H9 (cell line): ENCODE results near the gene FHL1. TPM values are rescaled to one million over a fixed set of nuclear protein-coding genes. Genes with fewer than 3 reads are reported as not detected.

Source experiments
- DNase-seq: peaks from one replicate; pipeline ENCODE4 v3.0.0-alpha.2; 2017
- H2AFZ ChIP-seq: one replicate; pipeline ENCODE4 v1.6.1; 2013; ENCODE audit warnings: mild to moderate bottlenecking, low read length, control low read depth, moderate library complexity
- H2AK5ac ChIP-seq: 2 replicates; pipeline ENCODE4 v1.6.1; 2013; ENCODE audit warnings: low read length, control low read depth, mixed read lengths; ENCODE audit not compliant: insufficient read length
- H2BK120ac ChIP-seq: one replicate; pipeline ENCODE4 v1.6.1; 2013; ENCODE audit warnings: low read depth, mild to moderate bottlenecking, low read length, control low read depth, inconsistent platforms; ENCODE audit not compliant: poor library complexity, severe bottlenecking
- H2BK12ac ChIP-seq: 2 replicates; pipeline ENCODE4 v1.6.1; 2013; ENCODE audit warnings: low read length, control low read depth, mixed read lengths, low read depth; ENCODE audit not compliant: insufficient read length
- H2BK15ac ChIP-seq: 2 replicates; pipeline ENCODE4 v1.6.1; 2013; ENCODE audit warnings: low read depth, low read length, control low read depth
- H2BK20ac ChIP-seq: one replicate; pipeline ENCODE4 v1.6.1; 2013; ENCODE audit warnings: low read depth, mild to moderate bottlenecking, low read length, control low read depth, inconsistent platforms; ENCODE audit not compliant: poor library complexity, severe bottlenecking
- H2BK5ac ChIP-seq: 2 replicates; pipeline ENCODE4 v1.6.1; 2013; ENCODE audit warnings: low read length, control low read depth, mixed read lengths; ENCODE audit not compliant: insufficient read length
- H3K14ac ChIP-seq: 2 replicates; pipeline ENCODE4 v1.6.1; 2013; ENCODE audit warnings: low read length, control low read depth; ENCODE audit not compliant: insufficient read depth
- H3K18ac ChIP-seq: 2 replicates; pipeline ENCODE4 v1.6.1; 2013; ENCODE audit warnings: low read depth, mild to moderate bottlenecking, mixed read lengths, low read length, control low read depth; ENCODE audit not compliant: insufficient read length
- H3K23ac ChIP-seq: 2 replicates; pipeline ENCODE4 v1.6.1; 2013; ENCODE audit warnings: low read length, control low read depth, mixed read lengths, low read depth; ENCODE audit not compliant: insufficient read length
- H3K23me2 ChIP-seq: 2 replicates; pipeline ENCODE4 v1.6.1; 2013; ENCODE audit warnings: low read depth, mild to moderate bottlenecking, mixed read lengths, low read length, control low read depth; ENCODE audit not compliant: insufficient read length, poor library complexity, severe bottlenecking
- H3K27ac ChIP-seq: 2 replicates; pipeline ENCODE4 v1.5.1; 2013; ENCODE audit warnings: low read length, control low read depth, mixed read lengths, low read depth; ENCODE audit not compliant: insufficient read length
- H3K27me3 ChIP-seq: 2 replicates; pipeline ENCODE4 v1.6.1; 2013; ENCODE audit warnings: low read length, control low read depth, inconsistent platforms; ENCODE audit not compliant: insufficient read depth
- H3K4ac ChIP-seq: 2 replicates; pipeline ENCODE4 v1.6.1; 2013; ENCODE audit warnings: low read depth, mild to moderate bottlenecking, control low read depth, inconsistent platforms, low read length, moderate library complexity
- H3K4me1 ChIP-seq: 2 replicates; pipeline ENCODE4 v1.6.1; 2013; ENCODE audit warnings: low read length, control low read depth, inconsistent platforms; ENCODE audit not compliant: insufficient read depth
- H3K4me2 ChIP-seq: 2 replicates; pipeline ENCODE4 v1.6.1; 2013; ENCODE audit warnings: low read length, control low read depth, mixed read lengths; ENCODE audit not compliant: insufficient read length, insufficient read depth
- H3K56ac ChIP-seq: 2 replicates; pipeline ENCODE4 v1.6.1; 2013; ENCODE audit warnings: low read depth, mild to moderate bottlenecking, mixed read lengths, low read length, control low read depth; ENCODE audit not compliant: insufficient read length
- H3K79me1 ChIP-seq: 2 replicates; pipeline ENCODE4 v1.6.1; 2013; ENCODE audit warnings: low read depth, mild to moderate bottlenecking, moderate library complexity, low read length, control low read depth, inconsistent platforms; ENCODE audit not compliant: insufficient read depth, poor library complexity, severe bottlenecking
- H3K79me2 ChIP-seq: 2 replicates; pipeline ENCODE4 v1.6.1; 2013; ENCODE audit warnings: low read length, control low read depth, inconsistent platforms; ENCODE audit not compliant: insufficient read depth
- H3K9ac ChIP-seq: 2 replicates; pipeline ENCODE4 v1.6.1; 2013; ENCODE audit warnings: low read length, control low read depth, mixed read lengths; ENCODE audit not compliant: insufficient read length; ENCODE audit errors: extremely low read depth
- H3K9me3 ChIP-seq: one replicate; pipeline ENCODE4 v1.6.1; 2013; ENCODE audit warnings: low read depth, low read length, inconsistent platforms; ENCODE audit not compliant: control insufficient read depth
- H3T11ph ChIP-seq: one replicate; pipeline ENCODE4 v1.6.1; 2013; ENCODE audit warnings: mild to moderate bottlenecking, low read length, control low read depth, inconsistent platforms
- H4K20me1 ChIP-seq: one replicate; pipeline ENCODE4 v1.6.1; 2013; ENCODE audit not compliant: control insufficient read depth, insufficient read length, insufficient read depth
- H4K5ac ChIP-seq: 2 replicates; pipeline ENCODE4 v1.6.1; 2013; ENCODE audit warnings: low read depth, mild to moderate bottlenecking, mixed read lengths, low read length, control low read depth; ENCODE audit not compliant: insufficient read length
- H4K8ac ChIP-seq: replicated peaks from 2 replicates; pipeline ENCODE4 v1.6.1; 2013; ENCODE audit warnings: low read length, control low read depth, mixed read lengths, low read depth; ENCODE audit not compliant: insufficient read length
- H4K91ac ChIP-seq: 2 replicates; pipeline ENCODE4 v1.6.1; 2013; ENCODE audit warnings: low read depth, mild to moderate bottlenecking, moderate library complexity, mixed read lengths, low read length, control low read depth; ENCODE audit not compliant: insufficient read length
- H3K27ac Mint-ChIP-seq, 3 experiments: 2 replicates in 2 of 3; 3 replicates in 1 of 3; pipeline ENCODE4 v1.8.0; 2020 to 2021; ENCODE audit warnings: mixed read lengths in 3 of 3, mild to moderate bottlenecking in 1 of 3, moderate library complexity in 1 of 3
- H3K27me3 Mint-ChIP-seq: 2 replicates; pipeline ENCODE4 v1.8.0; 2021; ENCODE audit warnings: low read depth, mild to moderate bottlenecking, moderate library complexity, mixed read lengths
- H3K36me3 Mint-ChIP-seq, 3 experiments: 2 replicates in 2 of 3; 3 replicates in 1 of 3; pipeline ENCODE4 v1.8.0; 2020 to 2021; ENCODE audit warnings: low read depth in 3 of 3, mixed read lengths in 3 of 3; ENCODE audit not compliant: insufficient read depth in 1 of 3
- H3K4me1 Mint-ChIP-seq, 2 experiments: 2 replicates each; pipeline ENCODE4 v1.8.0; 2020; ENCODE audit warnings: mixed read lengths in 2 of 2
- H3K4me3 Mint-ChIP-seq, 2 experiments: 2 replicates in 1 of 2; 3 replicates in 1 of 2; pipeline ENCODE4 v1.8.0; 2020 to 2021; ENCODE audit warnings: mild to moderate bottlenecking in 2 of 2, mixed read lengths in 2 of 2, moderate library complexity in 1 of 2
- H3K9me3 Mint-ChIP-seq, 2 experiments: 2 replicates in 1 of 2; 3 replicates in 1 of 2; pipeline ENCODE4 v1.8.0; 2020; ENCODE audit warnings: mild to moderate bottlenecking in 2 of 2, mixed read lengths in 2 of 2, moderate library complexity in 1 of 2
- WGBS: extraction: QIAGEN DNeasy Blood & Tissue Kit; methylation state at CpG from one replicate; pipeline ENCODE4 v1.1.7; 2013; ENCODE audit warnings: missing lambda C conversion rate, low lambda C conversion rate, mixed read lengths; ENCODE audit not compliant: insufficient read length; ENCODE audit errors: extremely low coverage; 5-methylcytosine and 5-hydroxymethylcytosine counted together
- total RNA-seq: library from RNA; stranded (reverse); gene quantifications from 2 replicates; pipeline ENCODE4 v1.2.1, GENCODE V29; 2021
- TF ChIP-seq, protein P1 (sequence below): fragments of 200-600 bp; sonication (generic); conservative IDR thresholded peaks from 3 replicates; pipeline ENCODE4 v1.8.0; 2021; ENCODE audit warnings: antibody characterized with exemption, mild to moderate bottlenecking

The FHL1 gene
- total RNA-seq, 1 experiment from 2014 or later, result 20.0 TPM

DNA sequence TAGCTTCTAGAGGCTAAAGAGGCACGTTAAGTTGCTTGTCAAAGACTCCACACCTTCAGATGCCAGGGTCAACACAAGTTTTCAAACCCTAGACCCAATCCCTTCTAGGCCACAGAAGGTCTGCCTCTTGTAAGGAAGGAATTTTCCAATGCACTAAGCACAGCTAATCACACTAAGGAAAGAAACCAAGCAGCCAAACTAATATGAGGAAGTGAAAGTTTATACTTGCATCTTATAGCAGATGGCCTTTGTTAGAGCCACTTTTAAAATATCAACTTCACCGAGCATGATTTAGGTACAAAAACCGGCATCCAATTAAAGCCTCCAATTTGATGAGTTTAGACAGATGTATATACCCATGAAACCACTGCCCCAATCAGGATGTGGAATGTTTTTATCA lies 9.9 kb downstream of the FHL1 start:
- Mint-ChIP-seq H3K4me3 (no peak overlapping the region), H3K27me3 (no peaks in the 10 kb centered on the region; the same call in 1 of the 2 replicates), H3K9me3 (peaks cover 46 to 53% of the 10 kb centered on the region in 2 experiments), H3K4me1 (peaks cover 0 to 14% of the 10 kb centered on the region in 2 experiments; a peak in 2 of 4 replicates), H3K27ac (no peak overlapping the region), H3K36me3 (peaks cover 0 to 5% (median 2%) of the 10 kb centered on the region in 3 experiments; a peak in 4 of 7 replicates)
- Histone ChIP-seq H3K18ac (no peak overlapping the region), H3K23ac (no peak overlapping the region), H4K8ac (no peak overlapping the region), H3K4ac (no peak overlapping the region), H4K5ac (no peak overlapping the region), H3K9ac (no peak overlapping the region), H4K91ac (no peak overlapping the region), H2AK5ac (no peak overlapping the region), H2BK120ac (no peak overlapping the region), H2BK5ac (no peak overlapping the region), H3K56ac (no peak overlapping the region), H3K4me2 (no peak overlapping the region), H2BK15ac (no peak overlapping the region), H2AFZ (no peak overlapping the region), H3T11ph (no peak overlapping the region), H2BK12ac (no peak overlapping the region), H3K79me2 (no peaks in the 10 kb centered on the region), H3K14ac (no peak overlapping the region), H2BK20ac (no peak overlapping the region), H3K27me3 (no peaks in the 10 kb centered on the region), H3K4me1 (no peaks in the 10 kb centered on the region), H4K20me1 (no peaks in the 10 kb centered on the region), H3K79me1 (no peaks in the 10 kb centered on the region), H3K27ac (no peak overlapping the region), H3K9me3 (peaks cover 15% of the 10 kb centered on the region), H3K23me2 (no peaks in the 10 kb centered on the region)
- DNase-seq, result no peak
- no CpG with 5 or more reads among the region's 3 CpGs for WGBS
- TF ChIP-seq, protein P1, sequence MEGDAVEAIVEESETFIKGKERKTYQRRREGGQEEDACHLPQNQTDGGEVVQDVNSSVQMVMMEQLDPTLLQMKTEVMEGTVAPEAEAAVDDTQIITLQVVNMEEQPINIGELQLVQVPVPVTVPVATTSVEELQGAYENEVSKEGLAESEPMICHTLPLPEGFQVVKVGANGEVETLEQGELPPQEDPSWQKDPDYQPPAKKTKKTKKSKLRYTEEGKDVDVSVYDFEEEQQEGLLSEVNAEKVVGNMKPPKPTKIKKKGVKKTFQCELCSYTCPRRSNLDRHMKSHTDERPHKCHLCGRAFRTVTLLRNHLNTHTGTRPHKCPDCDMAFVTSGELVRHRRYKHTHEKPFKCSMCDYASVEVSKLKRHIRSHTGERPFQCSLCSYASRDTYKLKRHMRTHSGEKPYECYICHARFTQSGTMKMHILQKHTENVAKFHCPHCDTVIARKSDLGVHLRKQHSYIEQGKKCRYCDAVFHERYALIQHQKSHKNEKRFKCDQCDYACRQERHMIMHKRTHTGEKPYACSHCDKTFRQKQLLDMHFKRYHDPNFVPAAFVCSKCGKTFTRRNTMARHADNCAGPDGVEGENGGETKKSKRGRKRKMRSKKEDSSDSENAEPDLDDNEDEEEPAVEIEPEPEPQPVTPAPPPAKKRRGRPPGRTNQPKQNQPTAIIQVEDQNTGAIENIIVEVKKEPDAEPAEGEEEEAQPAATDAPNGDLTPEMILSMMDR, result no peak
